GM19468 (cell line): ENCODE measurements around the gene XPNPEP1.

ENCODE experiments used
- ATAC-seq: cut with Tn5 transposase; IDR thresholded peaks from one replicate; pipeline ENCODE4 v1.9.1; 2021; ENCODE audit warnings: mild to moderate bottlenecking, moderate library complexity, moderate number of reproducible peaks; ENCODE audit not compliant: unreplicated experiment; ENCODE audit errors: extremely low read depth

Gene XPNPEP1

DNA sequence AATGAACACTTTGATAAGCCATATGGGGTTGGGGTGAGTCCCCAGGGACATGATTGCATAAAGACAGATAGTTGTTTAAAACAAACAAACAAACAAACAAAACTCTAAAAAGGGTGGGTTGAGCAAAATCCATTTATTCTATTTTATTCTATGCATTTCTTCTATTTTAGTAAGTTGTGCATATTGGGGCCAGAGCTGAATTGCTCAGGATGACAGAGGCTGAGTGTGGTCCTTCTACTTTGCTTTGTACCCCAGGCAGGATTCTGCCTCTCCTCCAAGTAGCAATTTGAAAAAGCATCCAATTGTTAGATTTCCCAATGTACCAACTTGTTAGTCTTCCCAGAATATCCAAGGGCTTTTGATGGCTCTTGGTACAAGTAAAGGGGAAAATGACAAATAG is 29.2 kb upstream of the XPNPEP1 start:
- no peak for ATAC-seq

DNA sequence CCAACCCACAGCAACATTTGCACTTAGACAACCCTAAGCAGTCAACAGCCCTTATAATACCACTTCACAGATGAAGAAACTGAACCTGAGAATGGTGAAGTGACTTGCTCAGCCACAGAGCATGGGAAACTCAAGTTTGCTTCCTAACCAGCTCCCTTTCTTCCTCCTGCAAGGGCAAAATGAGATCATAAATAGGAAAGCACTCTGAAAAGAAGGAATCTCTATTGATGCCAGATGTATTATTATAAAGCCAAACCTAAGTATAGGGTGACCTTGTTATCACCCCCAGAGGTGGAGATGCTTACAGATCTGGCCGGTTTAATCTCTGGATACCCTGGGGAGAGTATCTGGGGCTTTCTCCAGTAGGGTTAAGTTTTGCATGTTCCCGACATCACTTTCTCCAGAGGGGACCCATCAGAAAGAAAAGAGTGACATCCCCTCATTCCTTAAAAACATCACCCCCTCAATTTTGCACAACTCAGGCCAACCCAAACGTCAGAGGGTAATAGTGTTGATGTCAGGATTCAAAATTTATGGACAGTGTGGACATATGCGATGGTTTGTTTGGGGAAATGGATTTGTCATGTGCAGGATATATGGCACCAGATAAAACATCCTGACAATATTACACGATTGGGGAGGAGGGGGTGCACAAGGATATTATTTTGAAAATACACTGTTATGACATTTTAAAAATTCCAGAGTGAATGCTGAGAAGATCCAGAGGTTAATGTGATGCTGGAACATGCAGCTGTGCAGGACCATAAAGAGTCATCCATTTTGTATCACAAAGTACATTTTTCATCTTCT is 24.0 kb upstream of the XPNPEP1 start:
- no peak for ATAC-seq

DNA sequence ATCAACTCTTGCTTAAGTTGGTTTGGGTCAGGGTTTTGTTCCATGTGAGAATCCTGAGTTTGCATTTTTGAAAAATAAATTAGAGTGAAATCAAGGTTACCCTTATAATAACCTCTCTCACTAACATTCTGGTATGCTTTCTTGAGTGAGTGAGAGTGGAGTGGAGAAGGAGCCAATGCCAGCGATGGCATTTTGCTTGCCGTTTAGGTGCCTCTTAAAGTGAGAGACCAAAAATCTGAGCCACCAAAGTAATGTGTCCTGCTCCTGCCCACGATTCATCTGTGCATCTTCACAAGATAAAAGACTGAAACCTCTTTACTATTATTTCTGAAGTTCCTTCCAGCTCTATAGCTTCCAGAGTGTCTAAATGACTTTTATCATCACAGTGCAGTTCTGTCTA is 23.4 kb upstream of the XPNPEP1 start:
- ATAC-seq = no peak

DNA sequence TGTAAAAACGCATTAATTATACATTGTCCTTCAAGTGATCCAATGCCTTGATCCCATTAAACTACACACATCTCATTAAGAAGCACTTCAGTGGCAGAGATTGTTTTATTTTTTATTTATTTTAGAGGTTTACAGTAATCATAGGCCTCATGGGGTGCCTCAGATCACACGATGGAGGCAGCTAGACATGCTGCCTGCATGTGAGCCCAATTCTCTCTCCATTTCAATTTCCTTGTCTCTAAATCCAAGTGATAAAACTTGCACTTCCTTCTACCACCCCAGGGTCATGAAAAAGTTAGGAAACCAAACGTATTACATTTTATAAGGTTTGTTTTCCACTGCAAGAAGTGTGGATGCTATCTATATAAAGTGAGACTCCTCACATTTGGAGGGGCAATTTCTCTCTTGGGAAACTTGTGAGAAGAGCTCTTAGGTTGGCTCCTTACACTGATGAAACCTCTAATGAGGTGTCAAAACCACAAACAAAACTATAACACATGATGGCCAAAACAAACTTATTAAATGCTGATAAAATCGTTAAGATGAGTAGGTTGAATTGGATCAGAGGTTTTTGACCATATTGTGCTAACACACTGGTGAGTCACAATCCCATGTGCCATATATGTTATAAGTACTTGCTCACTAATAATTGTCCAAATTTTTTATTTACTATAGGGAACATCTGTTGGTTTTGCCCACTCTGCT is 22.3 kb upstream of the XPNPEP1 start:
- ATAC-seq = no peak

DNA sequence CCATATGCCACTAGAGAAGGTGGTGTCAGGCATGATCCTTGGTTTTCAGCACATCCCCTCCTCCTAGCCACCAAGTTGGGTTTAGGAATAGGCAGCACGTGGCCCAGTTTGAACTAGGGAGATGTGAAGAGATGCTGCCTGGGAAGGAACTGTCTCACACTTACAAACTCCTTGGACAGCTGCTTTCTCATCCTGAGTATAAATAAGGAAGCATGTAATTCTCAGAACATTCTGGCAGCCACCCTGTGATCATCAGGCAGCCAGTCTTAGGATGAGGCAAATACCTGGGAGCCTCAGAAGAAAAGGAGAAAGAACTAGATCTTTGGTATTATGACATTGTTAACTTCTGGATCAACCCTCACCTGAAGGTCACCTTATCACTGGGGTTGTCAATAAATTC is 21.3 kb upstream of the XPNPEP1 start:
- ATAC-seq = no peak

DNA sequence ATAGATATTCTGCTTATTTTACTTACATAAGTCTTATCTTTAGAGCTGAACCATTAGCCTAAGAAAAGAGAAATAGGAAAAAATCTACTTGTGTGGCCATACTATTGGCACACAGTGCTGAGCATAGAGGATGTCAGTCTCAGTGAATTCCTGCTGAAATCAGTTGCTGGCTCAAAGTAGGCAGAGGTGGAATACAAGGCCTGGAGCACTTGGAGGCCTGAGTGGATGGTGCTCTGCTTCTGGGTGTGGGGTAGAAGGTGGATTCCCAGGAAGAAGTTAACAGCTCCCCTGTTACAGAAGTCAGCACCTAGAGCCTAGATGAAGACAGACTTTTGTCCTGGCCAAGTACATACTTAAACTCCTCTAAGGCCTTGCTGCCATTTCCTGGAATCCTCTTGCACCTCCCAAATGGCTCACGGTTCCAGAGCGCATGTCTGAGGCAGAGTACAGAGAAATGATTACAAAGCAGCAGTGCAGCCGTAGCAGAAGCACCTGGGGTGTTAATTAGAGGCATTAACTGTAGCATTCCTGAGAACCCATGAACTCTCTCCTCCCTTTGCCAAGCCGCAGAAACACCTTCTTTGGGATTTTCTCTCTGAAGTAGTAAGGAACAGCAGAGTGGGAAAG is 18.0 kb upstream of the XPNPEP1 start:
- ATAC-seq = no peak

DNA sequence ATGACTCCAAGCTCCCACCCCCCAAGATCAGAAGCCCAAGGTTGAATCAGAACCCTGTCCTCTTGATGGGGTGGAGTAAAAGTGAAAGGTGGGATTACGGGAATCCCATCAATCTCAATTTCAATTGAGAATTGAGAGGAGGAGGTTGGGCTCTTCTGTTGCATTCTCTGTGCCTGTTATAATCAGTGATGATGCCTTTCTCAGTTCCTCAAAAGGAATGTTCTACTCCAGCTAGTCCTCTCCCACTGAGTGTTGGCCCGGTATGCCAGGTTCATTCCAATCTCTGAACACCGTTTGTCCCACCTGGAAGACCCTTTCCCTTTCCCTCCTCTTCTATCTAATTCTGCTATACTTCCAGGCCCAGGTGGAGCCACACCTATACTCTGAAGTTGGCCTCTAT is 17.2 kb upstream of the XPNPEP1 start:
- ATAC-seq = no peak

DNA sequence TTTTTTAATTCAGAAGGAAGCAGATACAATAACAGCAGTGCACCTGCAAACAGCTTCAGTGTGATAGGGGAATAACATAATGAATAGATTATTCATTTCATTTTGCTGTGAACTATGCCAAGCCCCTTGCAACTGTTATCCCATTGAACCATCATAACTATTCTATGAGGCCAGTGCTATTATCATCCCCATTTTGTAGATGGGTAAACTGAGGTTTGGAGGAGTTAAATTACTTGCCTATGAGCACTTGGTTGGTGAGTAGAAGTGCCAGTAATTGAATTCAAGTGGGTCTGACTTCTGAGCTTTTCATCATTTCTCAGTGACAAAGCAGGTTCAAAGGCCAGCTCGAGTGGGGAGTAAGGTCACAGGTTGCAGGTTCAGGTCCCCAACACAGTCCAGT is 16.8 kb upstream of the XPNPEP1 start:
- no peak for ATAC-seq

DNA sequence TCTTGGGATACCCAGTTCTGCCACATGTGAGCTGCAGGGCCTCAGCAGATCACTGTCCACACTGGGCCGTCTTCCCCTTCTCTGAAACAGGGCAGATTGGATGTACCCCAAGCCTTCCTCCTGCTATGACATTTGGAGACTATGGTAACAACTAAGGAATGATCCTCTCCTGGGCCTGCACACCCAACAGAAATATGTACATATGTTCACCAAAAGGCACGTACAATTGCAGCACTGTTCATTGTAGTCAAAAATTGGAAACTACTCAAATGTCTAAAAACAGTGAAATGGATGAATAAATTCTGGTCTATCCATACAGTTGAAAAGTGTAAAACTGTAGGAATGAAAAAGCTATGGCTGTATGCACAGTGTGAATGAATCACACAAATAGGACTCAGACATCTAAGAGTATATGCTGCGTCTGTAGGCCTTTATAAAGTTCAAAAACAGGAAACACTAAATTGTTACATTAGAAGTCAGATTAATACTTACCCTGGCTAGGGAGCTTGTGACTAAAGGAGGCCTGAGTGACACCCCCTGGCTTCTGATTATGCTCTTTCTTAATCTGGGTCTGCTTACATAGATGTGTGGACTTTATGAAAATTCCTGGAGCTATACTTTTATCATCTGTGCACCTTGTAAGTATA is 16.1 kb upstream of the XPNPEP1 start:
- ATAC-seq = no peak

DNA sequence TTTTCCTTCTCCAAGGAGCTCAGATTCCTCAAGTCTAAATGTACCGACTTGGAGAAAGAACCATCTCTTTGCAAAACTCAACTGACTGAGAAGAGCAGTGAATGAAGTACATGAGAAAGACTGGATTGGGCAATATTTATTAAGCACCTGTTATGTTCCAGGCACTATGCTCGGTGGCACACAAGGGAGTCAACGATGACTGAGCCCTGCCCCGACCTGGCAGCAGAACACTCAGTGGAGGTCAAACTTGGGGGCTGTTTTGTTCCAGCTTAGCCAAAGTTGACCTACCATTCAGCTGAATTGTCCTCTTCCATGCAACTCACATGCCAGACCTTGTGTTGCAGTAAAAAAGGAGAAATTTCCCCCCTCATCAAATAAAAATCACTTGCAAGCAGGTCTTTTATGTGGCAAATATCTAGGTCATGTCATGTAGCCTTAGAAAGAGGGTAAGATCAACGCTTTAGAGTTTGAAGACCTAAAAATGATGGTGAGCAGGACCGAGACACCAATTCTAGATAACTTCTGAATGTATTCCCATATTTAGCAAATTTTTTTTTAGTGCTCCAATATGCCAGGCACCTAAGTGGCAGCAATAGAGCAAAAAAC is 14.3 kb upstream of the XPNPEP1 start:
- no peak for ATAC-seq

DNA sequence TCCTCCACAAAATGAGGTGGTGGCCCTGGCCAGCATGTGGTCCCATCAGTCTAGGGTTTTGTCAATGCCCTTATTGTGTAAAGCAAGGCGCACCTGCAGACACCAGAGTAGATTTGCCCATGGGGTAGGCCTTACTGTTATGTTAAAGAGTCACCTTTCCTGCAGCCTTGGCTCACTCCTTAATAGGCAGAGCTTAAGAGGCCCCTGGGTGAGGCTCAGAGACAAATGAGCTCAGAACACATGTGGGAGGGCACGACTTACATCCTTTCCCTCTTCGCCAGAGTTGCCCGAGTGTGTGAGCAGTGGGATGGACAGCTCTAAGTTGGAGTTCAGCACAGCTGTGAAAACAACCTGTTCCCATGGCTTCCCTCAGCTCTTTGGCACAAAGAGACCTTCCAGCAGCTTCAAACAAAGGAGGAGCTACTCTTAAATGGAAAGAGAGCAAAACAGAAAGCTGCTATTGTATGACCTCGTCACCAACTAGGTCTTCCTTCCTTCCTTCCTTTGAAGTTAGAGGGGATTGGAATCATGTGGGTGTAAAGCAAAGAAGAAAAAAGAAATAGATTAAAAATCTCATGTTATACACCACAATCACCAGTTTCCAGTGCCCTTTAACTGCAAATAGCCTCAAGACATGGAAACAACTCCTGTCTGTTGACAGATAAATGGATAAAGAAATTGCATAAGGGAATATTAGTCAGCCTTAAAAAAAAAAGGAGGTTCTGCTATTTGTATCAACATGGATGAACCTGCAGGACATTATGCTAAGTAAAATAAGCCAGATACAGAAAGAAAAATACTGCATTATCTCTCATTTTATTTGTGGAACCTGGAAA is 11.9 kb upstream of the XPNPEP1 start:
- ATAC-seq = no peak

DNA sequence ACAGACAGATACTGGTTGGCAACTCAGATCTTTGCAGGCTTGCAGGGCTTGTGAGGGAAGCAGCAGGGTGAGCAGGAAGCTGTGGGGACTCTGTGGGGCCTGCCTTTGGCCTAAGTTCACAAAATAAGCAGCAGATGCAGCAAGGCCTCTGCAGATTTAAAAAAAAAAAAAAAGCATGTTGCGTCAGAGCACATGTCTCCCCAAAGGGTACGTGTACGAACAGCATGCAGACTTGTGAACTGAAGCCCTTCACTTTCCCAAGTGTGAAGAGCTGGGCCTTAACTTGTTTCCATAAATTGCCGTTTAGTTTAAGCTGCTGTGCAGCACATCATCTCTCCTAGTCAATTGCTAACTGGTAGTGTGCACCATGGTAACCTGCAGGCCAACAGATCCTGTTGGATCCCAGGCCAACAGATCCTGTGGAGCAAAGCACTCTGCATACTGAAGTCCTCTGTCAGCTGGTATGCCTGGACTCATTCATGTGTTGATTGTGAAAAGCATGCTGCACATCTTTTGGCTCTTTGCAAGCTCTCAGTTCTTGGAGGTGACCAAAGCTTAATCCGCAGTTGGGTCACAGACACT is 10.8 kb upstream of the XPNPEP1 start:
- no peak for ATAC-seq

DNA sequence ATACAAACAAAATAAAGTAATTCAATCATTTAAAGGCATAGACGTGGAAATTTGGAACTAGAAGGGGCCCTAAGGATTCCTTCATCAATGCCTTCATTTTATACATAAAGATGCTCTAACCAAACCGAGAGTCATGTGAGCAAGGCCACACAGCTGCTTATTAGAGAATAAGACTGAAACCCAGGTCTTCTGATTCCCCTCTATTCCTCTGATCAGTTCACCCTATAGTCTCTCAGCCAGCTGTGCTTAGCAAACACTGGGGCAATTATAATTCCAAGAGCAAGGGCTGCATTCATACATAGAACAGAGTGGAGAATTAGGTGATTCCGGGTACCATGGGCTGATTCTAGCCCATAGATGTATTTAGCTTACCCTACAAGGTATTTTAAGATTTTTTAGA is 9.7 kb upstream of the XPNPEP1 start:
- no peak for ATAC-seq

DNA sequence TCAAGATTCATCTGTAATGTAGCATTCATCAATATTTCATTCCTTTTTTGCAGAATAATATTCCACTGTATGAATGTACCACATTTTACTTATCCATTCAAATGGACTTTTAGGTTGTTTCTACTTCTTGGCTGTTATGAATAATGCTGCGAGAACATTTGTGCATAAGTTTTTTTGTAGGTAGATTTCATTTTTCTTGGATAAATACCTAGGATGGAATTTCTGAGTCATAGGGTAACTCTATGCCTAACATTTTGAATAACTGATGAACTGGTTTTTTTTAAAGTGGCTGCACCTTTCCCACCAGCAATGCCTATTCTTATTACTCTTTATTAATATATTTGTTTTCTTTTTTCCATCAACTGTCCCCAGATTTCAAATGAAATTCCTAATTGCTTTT is 9.1 kb upstream of the XPNPEP1 start:
- ATAC-seq = no peak

DNA sequence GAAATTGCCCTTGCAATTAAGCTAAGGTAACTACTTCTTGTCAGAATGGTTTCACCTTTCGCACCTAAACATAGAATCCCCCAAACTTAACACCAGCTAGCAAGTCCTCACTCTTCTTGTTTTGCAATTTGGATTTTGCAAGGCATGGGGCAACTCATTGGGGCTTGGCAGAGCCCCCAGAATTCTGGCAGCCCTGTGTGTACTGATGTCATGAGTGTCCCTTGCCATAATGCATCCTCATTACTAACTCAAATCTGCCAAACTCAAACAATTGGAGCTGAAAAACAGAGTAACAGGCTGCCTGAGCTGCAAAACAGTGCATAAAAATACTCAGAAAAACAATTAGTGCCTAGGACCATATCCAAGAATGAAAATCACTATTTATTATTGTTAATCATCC is 7.9 kb upstream of the XPNPEP1 start:
- no peak for ATAC-seq

DNA sequence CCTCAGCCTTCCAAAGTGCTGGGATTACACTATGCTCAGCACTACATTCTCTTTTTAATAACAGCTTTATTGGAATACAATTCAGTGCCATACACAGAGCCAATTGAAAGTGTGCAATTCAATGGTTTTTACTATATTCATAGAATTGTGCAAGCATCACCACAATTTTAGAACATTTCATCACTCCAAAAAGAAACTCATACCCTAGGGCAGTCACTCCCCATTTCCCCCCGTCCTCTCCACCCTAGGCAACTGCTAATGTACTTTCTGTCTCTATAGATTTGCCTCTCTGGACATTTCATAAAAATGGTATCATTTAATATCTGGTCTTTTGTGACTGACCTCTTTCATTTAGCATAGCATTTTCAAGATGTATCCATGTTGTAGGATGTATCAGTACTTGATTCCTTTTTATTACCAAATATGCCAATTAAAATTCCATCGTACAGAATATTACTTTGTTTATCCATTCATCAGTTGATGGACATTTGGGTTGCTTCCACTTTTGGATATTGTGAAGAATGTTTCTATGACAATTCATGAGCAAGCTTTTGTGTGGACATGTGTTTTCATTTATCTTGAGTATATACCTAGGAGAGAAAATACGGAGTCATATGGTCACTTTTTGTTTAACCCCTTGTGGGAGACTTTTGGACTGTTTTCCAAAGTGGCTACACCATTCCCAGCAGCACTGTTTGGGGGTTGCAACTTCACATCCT is 6.3 kb upstream of the XPNPEP1 start:
- ATAC-seq = no peak

DNA sequence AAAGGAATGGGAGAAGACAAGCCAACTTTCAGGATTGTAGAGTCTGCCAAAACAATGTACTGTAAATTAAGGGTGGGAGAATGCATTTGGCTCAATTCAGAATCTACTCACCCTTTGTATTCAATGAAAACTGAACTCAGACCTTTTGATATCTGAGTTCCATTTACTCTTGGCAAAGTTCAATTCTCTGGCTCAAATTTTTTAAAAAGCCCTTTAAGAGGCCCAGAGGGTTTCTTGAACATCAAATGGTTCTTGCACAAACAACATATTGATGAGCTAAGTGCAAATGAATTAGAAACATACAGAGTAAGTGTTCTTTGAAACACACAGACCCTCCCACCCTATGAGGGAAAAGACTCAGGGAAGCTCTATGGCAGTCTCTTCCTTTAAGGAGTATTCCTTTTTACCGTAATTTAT is 5.2 kb upstream of the XPNPEP1 start:
- ATAC-seq = no peak

DNA sequence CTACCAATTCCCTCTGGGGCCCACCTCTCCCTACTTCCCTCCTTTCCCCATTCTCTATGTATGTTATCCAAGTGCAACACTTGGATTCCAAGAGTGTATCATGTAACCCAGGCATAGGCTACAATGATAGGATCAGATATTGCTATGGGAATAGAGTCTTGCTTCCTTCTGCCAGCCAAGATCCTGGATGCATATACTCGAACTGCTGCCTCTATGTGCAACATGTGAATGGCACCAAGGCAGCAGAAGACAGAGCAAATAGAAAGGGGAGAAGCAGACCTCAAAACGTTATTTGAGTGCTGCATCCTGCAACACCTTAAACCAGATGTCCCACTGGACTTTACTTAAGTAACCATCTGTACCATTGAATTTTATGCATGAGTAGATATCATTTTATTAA is 3.5 kb upstream of the XPNPEP1 start:
- no peak for ATAC-seq
